HCT116 (cell line): ENCODE results near the gene THEMIS. TPM values are rescaled to one million over a fixed set of nuclear protein-coding genes. Genes with fewer than 3 reads are reported as not detected.

Experiments
- ATAC-seq: fragments of 200-7000 bp; cut with Tn5 transposase; 2 replicates; pipeline ENCODE4 v1.9.1; 2020; ENCODE audit warnings: mild to moderate bottlenecking, moderate library complexity
- BruUV-seq: library from RNA; stranded (reverse); fragments of 400-500 nt; replicated peaks from 2 replicates; lab custom pipeline; 2021; lab: Mats Ljungman, UMichigan
- CTCF ChIA-PET: fragments of 300-600 bp; sonication (Branson Sonifier 250); formaldehyde crosslinking; loops from one replicate; lab custom pipeline; 2021; ENCODE audit warnings: antibody characterized with exemption; lab: Charles Lee
- POLR2A ChIA-PET: fragments of 300-600, 350-600 bp; sonication (Branson Sonifier 250); formaldehyde crosslinking; loops from one replicate; lab custom pipeline; 2021; ENCODE audit warnings: antibody characterized with exemption; lab: Charles Lee
- RAD21 ChIA-PET, 2 experiments: fragments of 300-600 bp; sonication (Branson Sonifier 250); formaldehyde crosslinking; loops; one replicate each; lab custom pipeline; 2023; ENCODE audit warnings: low total read pairs in 2 of 2; ENCODE audit not compliant: uncharacterized antibody in 2 of 2, unreplicated experiment in 2 of 2, low non-redundant PET in 1 of 2; lab: Charles Lee
- DNase-seq: peaks from one replicate; pipeline ENCODE4 v3.0.0-alpha.2; 2010; ENCODE audit warnings: low read depth, low spot score
- H2AFZ ChIP-seq: fragments of 200-600 bp; shearing (Covaris generic), sonication (generic); 2 replicates; pipeline ENCODE4 v1.6.1; 2017; ENCODE audit warnings: low read depth, mixed run types, mixed read lengths, antibody characterized with exemption, low read length; ENCODE audit not compliant: poor library complexity, severe bottlenecking
- H3K27ac ChIP-seq: 2 replicates; pipeline ENCODE4 v1.5.1; 2012; ENCODE audit warnings: low read depth, low read length
- H3K27me3 ChIP-seq: fragments of 200-600 bp; sonication (generic); 2 replicates; pipeline ENCODE4 v1.6.1; 2016; ENCODE audit warnings: mixed run types, low read length, mixed read lengths; ENCODE audit not compliant: insufficient read depth
- H3K36me3 ChIP-seq, 2 experiments: fragments of 200-500 bp in 1 of 2; fragments of 200-600 bp in 1 of 2; sonication (Bioruptor generic) in 1 of 2; sonication (generic) in 1 of 2; 2 replicates each; pipeline versions ENCODE4 v1.5.1 to v1.6.1; 2014 to 2016; ENCODE audit warnings: low read length in 2 of 2, inconsistent platforms in 1 of 2, mixed read lengths in 1 of 2, mixed run types in 1 of 2; ENCODE audit not compliant: insufficient read depth in 2 of 2, control insufficient read depth in 1 of 2
- H3K4me1 ChIP-seq, 2 experiments: fragments of 200-600 bp in 1 of 2; sonication (generic) in 1 of 2; 2 replicates each; pipeline versions ENCODE4 v1.5.1 to v1.6.1; 2012 to 2017; ENCODE audit warnings: low read length in 2 of 2, inconsistent platforms in 1 of 2, mild to moderate bottlenecking in 1 of 2, mixed read lengths in 1 of 2, mixed run types in 1 of 2, moderate library complexity in 1 of 2; ENCODE audit not compliant: insufficient read depth in 2 of 2, control insufficient read depth in 1 of 2
- H3K4me2 ChIP-seq: fragments of 200-600 bp; sonication (generic); 2 replicates; pipeline ENCODE4 v1.6.1; 2017; ENCODE audit warnings: mixed run types, low read length, mixed read lengths
- H3K4me3 ChIP-seq, 2 experiments: fragments of 200-600 bp in 1 of 2; sonication (generic) in 1 of 2; replicated peaks in 1 of 2; 2 replicates each; pipeline ENCODE4 v1.5.1; 2011 to 2016; ENCODE audit warnings: low read length in 2 of 2, control low read depth in 1 of 2, low read depth in 1 of 2, mild to moderate bottlenecking in 1 of 2, mixed read lengths in 1 of 2, mixed run types in 1 of 2
- H3K79me2 ChIP-seq: fragments of 200-600 bp; sonication (generic); 2 replicates; pipeline ENCODE4 v1.6.1; 2017; ENCODE audit warnings: mild to moderate bottlenecking, mixed run types, low read length, moderate library complexity, mixed read lengths; ENCODE audit not compliant: insufficient read depth
- H3K9ac ChIP-seq: fragments of 200-600 bp; sonication (generic); 2 replicates; pipeline ENCODE4 v1.6.1; 2016; ENCODE audit warnings: low read length, mixed read lengths
- H3K9me2 ChIP-seq: fragments of 200-600 bp; sonication (generic), shearing (Covaris generic); 2 replicates; pipeline ENCODE4 v1.6.1; 2017; ENCODE audit warnings: mixed run types, mild to moderate bottlenecking, moderate library complexity; ENCODE audit not compliant: insufficient read depth
- H3K9me3 ChIP-seq, 2 experiments: fragments of 200-500 bp in 1 of 2; fragments of 200-600 bp in 1 of 2; sonication (Bioruptor generic) in 1 of 2; sonication (generic) in 1 of 2; 2 replicates each; pipeline ENCODE4 v1.6.1; 2014 to 2017; ENCODE audit warnings: low read length in 2 of 2, mixed read lengths in 2 of 2, inconsistent platforms in 1 of 2, low read depth in 1 of 2, mild to moderate bottlenecking in 1 of 2, mixed run types in 1 of 2, moderate library complexity in 1 of 2; ENCODE audit not compliant: control insufficient read depth in 1 of 2, insufficient read depth in 1 of 2
- H4K20me1 ChIP-seq: fragments of 200-600 bp; sonication (generic), shearing (Covaris generic); 2 replicates; pipeline ENCODE4 v1.6.1; 2017; ENCODE audit warnings: mixed run types, mild to moderate bottlenecking, moderate library complexity; ENCODE audit not compliant: insufficient read depth
- CBX3 ChIP-seq: IDR thresholded peaks from 2 replicates; pipeline ENCODE4 v1.6.1; 2012; ENCODE audit warnings: low read depth
- CEBPB ChIP-seq: IDR thresholded peaks from 2 replicates; pipeline ENCODE4 v1.6.1; 2012; ENCODE audit warnings: low read depth
- FOSL1 ChIP-seq: IDR thresholded peaks from 2 replicates; pipeline ENCODE4 v1.6.1; 2012; ENCODE audit warnings: low read depth
- JUND ChIP-seq: IDR thresholded peaks from 2 replicates; pipeline ENCODE4 v1.6.1; 2012
- POLR2A ChIP-seq: IDR thresholded peaks from 2 replicates; pipeline ENCODE4 v1.7.0; 2011; ENCODE audit warnings: borderline replicate concordance; ENCODE audit not compliant: insufficient read depth, insufficient read length; ENCODE audit errors: extremely low read depth
- RAD21 ChIP-seq: IDR thresholded peaks from 2 replicates; pipeline ENCODE4 v1.6.1; 2012; ENCODE audit warnings: low read depth, mild to moderate bottlenecking
- SIN3A ChIP-seq: IDR thresholded peaks from 2 replicates; pipeline ENCODE4 v1.6.1; 2012; ENCODE audit warnings: low read depth
- SP1 ChIP-seq: IDR thresholded peaks from 2 replicates; pipeline ENCODE4 v1.6.1; 2012; ENCODE audit warnings: low read depth
- TCF7L2 ChIP-seq: IDR thresholded peaks from 2 replicates; pipeline ENCODE4 v1.7.0; 2011; ENCODE audit warnings: borderline replicate concordance, inconsistent platforms; ENCODE audit not compliant: insufficient read depth, insufficient read length; ENCODE audit errors: extremely low read depth
- YY1 ChIP-seq: IDR thresholded peaks from 2 replicates; pipeline ENCODE4 v1.6.1; 2011; ENCODE audit warnings: low read length, low read depth, moderate library complexity, mild to moderate bottlenecking; ENCODE audit not compliant: insufficient replicate concordance; ENCODE audit errors: extremely low read depth
- ZFX ChIP-seq: fragments of 450-650 bp; IDR thresholded peaks from 2 replicates; pipeline ENCODE4 v1.6.1; 2017
- intact Hi-C: fragments of 100-400 bp; cut with micrococcal nuclease; formaldehyde crosslinking; loops from 2 replicates; pipeline ENCODE4 v1.10.0; 2022
- total RNA-seq: library from RNA; stranded (reverse); gene quantifications from one replicate; pipeline ENCODE4 v1.2.1, GENCODE V29; 2021; ENCODE audit not compliant: unreplicated experiment
- TF ChIP-seq, protein P1 (sequence below): IDR thresholded peaks from 2 replicates; pipeline ENCODE4 v1.6.1; 2012; ENCODE audit warnings: low read depth
- TF ChIP-seq, protein P2 (sequence below): IDR thresholded peaks from 2 replicates; pipeline ENCODE4 v1.6.1; 2011; ENCODE audit warnings: mild to moderate bottlenecking, low read length, moderate library complexity; ENCODE audit not compliant: insufficient replicate concordance; ENCODE audit errors: extremely low read depth

Gene THEMIS
- total RNA-seq, 1 experiment from 2014 or later, result 0.20 TPM

DNA sequence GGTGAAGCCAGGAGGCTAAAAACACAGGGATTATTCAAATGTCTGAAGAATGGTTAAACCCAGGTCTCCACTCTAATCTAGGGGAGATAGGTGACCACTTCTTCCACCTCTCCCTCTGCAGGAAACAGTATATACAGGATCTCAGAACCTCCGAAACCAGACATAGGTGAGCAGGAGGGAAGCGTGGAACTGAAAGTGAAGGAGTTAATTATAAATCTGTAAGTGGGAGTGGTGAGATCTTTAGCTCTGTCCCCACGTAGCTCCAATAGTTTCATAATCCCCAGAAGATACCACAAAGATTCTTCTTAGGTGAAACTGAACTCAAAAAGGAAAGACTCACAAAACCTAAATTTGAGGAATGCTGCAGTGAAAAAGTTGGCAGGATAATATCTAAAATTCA is 76.8 kb downstream of the THEMIS start:
- ATAC-seq (no peak), DNase-seq (no peak)
- Histone ChIP-seq H3K9me2 (no peaks in the 10 kb centered on the region), H3K4me3 (no peak overlapping the region), H3K9ac (no peak overlapping the region), H3K36me3 (no peaks in the 10 kb centered on the region), H2AFZ (no peak overlapping the region), H3K27ac (no peak overlapping the region), H3K9me3 (no peaks in the 10 kb centered on the region; a peak in 1 of 4 replicates), H3K4me2 (no peak overlapping the region), H4K20me1 (no peaks in the 10 kb centered on the region), H3K4me1 (no peaks in the 10 kb centered on the region), H3K27me3 (no peaks in the 10 kb centered on the region), H3K79me2 (no peaks in the 10 kb centered on the region)
- intact Hi-C loops, result no loop called here
- POLR2A ChIA-PET, result no interaction called here
- TF ChIP-seq, protein P1, sequence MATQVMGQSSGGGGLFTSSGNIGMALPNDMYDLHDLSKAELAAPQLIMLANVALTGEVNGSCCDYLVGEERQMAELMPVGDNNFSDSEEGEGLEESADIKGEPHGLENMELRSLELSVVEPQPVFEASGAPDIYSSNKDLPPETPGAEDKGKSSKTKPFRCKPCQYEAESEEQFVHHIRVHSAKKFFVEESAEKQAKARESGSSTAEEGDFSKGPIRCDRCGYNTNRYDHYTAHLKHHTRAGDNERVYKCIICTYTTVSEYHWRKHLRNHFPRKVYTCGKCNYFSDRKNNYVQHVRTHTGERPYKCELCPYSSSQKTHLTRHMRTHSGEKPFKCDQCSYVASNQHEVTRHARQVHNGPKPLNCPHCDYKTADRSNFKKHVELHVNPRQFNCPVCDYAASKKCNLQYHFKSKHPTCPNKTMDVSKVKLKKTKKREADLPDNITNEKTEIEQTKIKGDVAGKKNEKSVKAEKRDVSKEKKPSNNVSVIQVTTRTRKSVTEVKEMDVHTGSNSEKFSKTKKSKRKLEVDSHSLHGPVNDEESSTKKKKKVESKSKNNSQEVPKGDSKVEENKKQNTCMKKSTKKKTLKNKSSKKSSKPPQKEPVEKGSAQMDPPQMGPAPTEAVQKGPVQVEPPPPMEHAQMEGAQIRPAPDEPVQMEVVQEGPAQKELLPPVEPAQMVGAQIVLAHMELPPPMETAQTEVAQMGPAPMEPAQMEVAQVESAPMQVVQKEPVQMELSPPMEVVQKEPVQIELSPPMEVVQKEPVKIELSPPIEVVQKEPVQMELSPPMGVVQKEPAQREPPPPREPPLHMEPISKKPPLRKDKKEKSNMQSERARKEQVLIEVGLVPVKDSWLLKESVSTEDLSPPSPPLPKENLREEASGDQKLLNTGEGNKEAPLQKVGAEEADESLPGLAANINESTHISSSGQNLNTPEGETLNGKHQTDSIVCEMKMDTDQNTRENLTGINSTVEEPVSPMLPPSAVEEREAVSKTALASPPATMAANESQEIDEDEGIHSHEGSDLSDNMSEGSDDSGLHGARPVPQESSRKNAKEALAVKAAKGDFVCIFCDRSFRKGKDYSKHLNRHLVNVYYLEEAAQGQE, result no peak
- TF ChIP-seq JUND (no peak), SP1 (no peak), ZFX (no peak), POLR2A (no peak), FOSL1 (no peak), YY1 (no peak), RAD21 (no peak), TCF7L2 (no peak), CEBPB (no peak), CBX3 (no peak), SIN3A (no peak)
- TF ChIP-seq, protein P2, sequence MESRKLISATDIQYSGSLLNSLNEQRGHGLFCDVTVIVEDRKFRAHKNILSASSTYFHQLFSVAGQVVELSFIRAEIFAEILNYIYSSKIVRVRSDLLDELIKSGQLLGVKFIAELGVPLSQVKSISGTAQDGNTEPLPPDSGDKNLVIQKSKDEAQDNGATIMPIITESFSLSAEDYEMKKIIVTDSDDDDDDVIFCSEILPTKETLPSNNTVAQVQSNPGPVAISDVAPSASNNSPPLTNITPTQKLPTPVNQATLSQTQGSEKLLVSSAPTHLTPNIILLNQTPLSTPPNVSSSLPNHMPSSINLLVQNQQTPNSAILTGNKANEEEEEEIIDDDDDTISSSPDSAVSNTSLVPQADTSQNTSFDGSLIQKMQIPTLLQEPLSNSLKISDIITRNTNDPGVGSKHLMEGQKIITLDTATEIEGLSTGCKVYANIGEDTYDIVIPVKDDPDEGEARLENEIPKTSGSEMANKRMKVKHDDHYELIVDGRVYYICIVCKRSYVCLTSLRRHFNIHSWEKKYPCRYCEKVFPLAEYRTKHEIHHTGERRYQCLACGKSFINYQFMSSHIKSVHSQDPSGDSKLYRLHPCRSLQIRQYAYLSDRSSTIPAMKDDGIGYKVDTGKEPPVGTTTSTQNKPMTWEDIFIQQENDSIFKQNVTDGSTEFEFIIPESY, result no peak
- RAD21 ChIA-PET, result no interaction called here
- CTCF ChIA-PET, result no interaction called here
- BruUV-seq, result no TSS peak
